SU-DHL-6 (cell line): ENCODE measurements around the gene TKT.

Source experiments
- EZH2phosphoT487 ChIP-seq: fragments of 200-600 bp; sonication (generic), shearing (Covaris generic); conservative IDR thresholded peaks from 2 replicates; pipeline ENCODE4 v1.6.1; 2018; ENCODE audit warnings: mild to moderate bottlenecking, antibody characterized with exemption, low read length, moderate library complexity, mixed read lengths
- TF ChIP-seq, protein P1 (sequence below): fragments of 200-600 bp; sonication (generic); IDR thresholded peaks from one replicate; pipeline ENCODE4 v1.5.1; 2017; ENCODE audit warnings: antibody characterized with exemption, mild to moderate bottlenecking, low read length, moderate library complexity; ENCODE audit not compliant: insufficient read depth, poor library complexity, severe bottlenecking

DNA sequence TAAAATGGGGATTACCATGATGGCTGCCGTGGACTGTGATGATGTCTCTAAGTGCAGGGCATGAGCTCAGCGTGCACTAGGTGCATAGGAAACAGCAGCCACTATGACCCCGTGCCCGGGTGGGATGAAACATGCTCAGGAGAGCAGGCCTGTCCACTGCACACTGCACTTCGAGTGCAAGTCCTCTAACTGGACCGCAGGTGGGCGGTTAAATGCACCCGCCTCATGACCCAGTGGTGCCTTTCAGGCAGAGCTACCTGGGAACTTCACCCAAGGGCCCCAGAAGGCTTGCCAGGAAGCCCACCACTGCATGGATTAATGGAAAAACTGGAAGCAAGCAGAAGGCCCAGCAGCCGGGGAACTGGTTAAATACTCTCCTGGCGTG is 60.8 kb downstream of the TKT start:
- TF ChIP-seq, protein P1, sequence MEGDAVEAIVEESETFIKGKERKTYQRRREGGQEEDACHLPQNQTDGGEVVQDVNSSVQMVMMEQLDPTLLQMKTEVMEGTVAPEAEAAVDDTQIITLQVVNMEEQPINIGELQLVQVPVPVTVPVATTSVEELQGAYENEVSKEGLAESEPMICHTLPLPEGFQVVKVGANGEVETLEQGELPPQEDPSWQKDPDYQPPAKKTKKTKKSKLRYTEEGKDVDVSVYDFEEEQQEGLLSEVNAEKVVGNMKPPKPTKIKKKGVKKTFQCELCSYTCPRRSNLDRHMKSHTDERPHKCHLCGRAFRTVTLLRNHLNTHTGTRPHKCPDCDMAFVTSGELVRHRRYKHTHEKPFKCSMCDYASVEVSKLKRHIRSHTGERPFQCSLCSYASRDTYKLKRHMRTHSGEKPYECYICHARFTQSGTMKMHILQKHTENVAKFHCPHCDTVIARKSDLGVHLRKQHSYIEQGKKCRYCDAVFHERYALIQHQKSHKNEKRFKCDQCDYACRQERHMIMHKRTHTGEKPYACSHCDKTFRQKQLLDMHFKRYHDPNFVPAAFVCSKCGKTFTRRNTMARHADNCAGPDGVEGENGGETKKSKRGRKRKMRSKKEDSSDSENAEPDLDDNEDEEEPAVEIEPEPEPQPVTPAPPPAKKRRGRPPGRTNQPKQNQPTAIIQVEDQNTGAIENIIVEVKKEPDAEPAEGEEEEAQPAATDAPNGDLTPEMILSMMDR: no peak
- no peak for TF ChIP-seq EZH2phosphoT487
